ENCODE results near the gene ELK3.
A peak's percentile ranks its signal among the peaks of the same experiment; 100 is the strongest.
"Not testable (repeated sequence)": the region's sequence is repeated elsewhere in the genome, so short reads cannot be mapped to it uniquely, and the experiment has no call there.

Gene ELK3

DNA sequence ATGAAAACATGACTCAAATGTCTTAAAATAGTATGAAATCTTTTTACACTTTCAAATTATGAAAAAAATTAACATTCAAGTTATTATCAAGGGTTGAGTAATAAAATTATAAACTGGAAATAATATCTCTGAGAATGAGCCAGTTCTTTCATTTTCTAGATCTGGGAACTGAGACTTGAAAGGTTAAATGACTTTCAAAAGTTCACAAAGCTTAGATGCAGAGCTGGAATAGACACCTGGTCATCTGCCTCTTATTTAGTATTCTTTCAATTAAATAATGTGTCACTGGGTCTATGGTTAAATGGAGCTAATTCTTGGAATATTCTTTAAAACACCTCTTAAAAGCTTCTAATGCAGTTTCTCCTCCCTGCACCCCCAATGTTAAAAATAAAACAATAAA, 119.4 kb downstream of the ELK3 start:
- Histone ChIP-seq H3K9ac (ENCODE audit: low read depth, low read length) (no peak overlapping the region), H4K20me1 (ENCODE audit: insufficient read depth, low read length) (peaks cover 8% of the 10 kb centered on the region; the same call in 1 of the 2 replicates), H3K9me3 (ENCODE audit: insufficient read depth, low read length, severe bottlenecking) (no peaks in the 10 kb centered on the region), H3K4me3 (ENCODE audit: low read depth in 1 of 2, low read length in 2 of 2) (no peak overlapping the region), H3K27ac (ENCODE audit: low read length) (no peak overlapping the region), H3K79me2 (ENCODE audit: insufficient read depth, low read length) (peaks cover 70% of the 10 kb centered on the region), H2AFZ (ENCODE audit: low read depth, low read length) (no peak overlapping the region), H3K27me3 (ENCODE audit: insufficient read depth, low read length, poor library complexity) (no peaks in the 10 kb centered on the region), H3K4me1 (ENCODE audit: insufficient read depth, low read length) (peaks cover 7% of the 10 kb centered on the region), H3K4me2 (ENCODE audit: insufficient read depth, low read length) (no peak overlapping the region), H3K36me3 (ENCODE audit: insufficient read depth, low read length) (peaks cover 40% of the 10 kb centered on the region; the same call in 1 of the 2 replicates)
- no peak for ATAC-seq (ENCODE audit: insufficient read depth, low read depth)
- DNase-seq, result no peak
- TF ChIP-seq, protein P1, sequence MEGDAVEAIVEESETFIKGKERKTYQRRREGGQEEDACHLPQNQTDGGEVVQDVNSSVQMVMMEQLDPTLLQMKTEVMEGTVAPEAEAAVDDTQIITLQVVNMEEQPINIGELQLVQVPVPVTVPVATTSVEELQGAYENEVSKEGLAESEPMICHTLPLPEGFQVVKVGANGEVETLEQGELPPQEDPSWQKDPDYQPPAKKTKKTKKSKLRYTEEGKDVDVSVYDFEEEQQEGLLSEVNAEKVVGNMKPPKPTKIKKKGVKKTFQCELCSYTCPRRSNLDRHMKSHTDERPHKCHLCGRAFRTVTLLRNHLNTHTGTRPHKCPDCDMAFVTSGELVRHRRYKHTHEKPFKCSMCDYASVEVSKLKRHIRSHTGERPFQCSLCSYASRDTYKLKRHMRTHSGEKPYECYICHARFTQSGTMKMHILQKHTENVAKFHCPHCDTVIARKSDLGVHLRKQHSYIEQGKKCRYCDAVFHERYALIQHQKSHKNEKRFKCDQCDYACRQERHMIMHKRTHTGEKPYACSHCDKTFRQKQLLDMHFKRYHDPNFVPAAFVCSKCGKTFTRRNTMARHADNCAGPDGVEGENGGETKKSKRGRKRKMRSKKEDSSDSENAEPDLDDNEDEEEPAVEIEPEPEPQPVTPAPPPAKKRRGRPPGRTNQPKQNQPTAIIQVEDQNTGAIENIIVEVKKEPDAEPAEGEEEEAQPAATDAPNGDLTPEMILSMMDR (IDR thresholded peaks at IDR 0.05; ENCODE audit: borderline replicate concordance, extremely low read depth, low read length, poor library complexity, severe bottlenecking), result no peak
- TF ChIP-seq EZH2 (IDR thresholded peaks at IDR 0.05; ENCODE audit: borderline replicate concordance, low read depth, low read length, severe bottlenecking), result no peak

DNA sequence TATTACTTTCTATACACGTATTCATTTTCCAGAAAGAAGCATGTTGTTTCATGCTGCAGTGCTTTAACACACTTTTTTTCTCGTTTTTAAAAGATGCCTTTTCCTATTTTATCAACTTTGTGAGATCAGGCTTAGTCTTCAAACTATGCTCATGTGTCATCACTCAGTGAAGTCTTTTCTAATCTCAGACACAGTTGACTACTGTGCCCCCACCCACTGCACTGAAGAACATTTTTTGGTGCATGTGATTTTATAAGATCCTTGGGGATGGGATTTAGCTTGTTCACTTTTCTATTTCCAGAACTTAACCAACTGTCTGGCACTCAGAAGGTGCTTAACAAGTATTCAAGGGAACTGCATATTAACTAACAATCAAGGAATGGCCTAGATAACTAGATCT, 120.5 kb downstream of the ELK3 start:
- ATAC-seq (ENCODE audit: insufficient read depth, low read depth) (no peak), DNase-seq (no peak)
- H3K27me3 ChIP-seq (ENCODE audit: insufficient read depth, low read length, poor library complexity), result no peaks in the 10 kb centered on the region
- H4K20me1 ChIP-seq (ENCODE audit: insufficient read depth, low read length), result peaks cover 7% of the 10 kb centered on the region; the same call in 1 of the 2 replicates
- H3K27ac ChIP-seq (ENCODE audit: low read length), result no peak overlapping the region
- peaks cover 59% of the 10 kb centered on the region for H3K79me2 ChIP-seq (ENCODE audit: insufficient read depth, low read length)
- H3K36me3 ChIP-seq (ENCODE audit: insufficient read depth, low read length), result peaks cover 32% of the 10 kb centered on the region; the same call in 1 of the 2 replicates
- H3K4me2 ChIP-seq (ENCODE audit: insufficient read depth, low read length), result no peak overlapping the region
- no peaks in the 10 kb centered on the region for H3K9me3 ChIP-seq (ENCODE audit: insufficient read depth, low read length, severe bottlenecking)
- no peak overlapping the region for H2AFZ ChIP-seq (ENCODE audit: low read depth, low read length)
- no peak overlapping the region; the same call in 1 of the 2 replicates for H3K9ac ChIP-seq (ENCODE audit: low read depth, low read length)
- H3K4me1 ChIP-seq (ENCODE audit: insufficient read depth, low read length), result peaks cover 7% of the 10 kb centered on the region
- no peak for TF ChIP-seq EZH2 (IDR thresholded peaks at IDR 0.05; ENCODE audit: borderline replicate concordance, low read depth, low read length, severe bottlenecking)
- TF ChIP-seq, protein P1 (IDR thresholded peaks at IDR 0.05; ENCODE audit: borderline replicate concordance, extremely low read depth, low read length, poor library complexity, severe bottlenecking), result no peak
- no peak overlapping the region for H3K4me3 ChIP-seq (ENCODE audit: low read depth in 1 of 2, low read length in 2 of 2)

DNA sequence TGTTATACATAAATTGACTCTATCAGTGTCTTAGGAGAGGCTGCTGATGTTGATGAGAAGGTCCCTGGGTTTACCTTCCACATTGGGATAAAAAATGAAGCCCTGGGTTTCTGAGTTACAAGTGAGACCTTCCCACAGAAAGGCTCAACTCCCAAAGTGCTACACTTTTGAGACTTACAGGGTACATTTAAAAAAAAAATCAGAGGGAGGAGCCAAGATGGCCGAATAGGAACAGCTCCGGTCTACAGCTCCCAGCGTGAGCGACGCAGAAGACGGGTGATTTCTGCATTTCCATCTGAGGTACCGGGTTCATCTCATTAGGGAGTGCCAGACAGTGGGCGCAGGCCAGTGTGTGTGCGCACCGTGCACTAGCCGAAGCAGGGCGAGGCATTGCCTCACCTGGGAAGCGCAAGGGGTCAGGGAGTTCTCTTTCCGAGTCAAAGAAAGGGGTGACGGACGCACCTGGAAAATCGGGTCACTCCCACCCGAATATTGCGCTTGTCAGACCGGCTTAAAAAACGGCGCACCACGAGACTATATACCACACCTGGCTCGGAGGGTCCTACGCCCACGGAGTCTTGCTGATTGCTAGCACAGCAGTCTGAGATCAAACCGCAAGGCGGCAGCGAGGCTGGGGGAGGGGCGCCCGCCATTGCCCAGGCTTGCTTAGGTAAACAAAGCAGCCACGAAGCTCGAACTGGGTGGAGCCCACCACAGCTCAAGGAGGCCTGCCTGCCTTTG, 121.7 kb downstream of the ELK3 start:
- Histone ChIP-seq H3K4me2 (ENCODE audit: insufficient read depth, low read length) (peak overlapping the region; percentile 67), H2AFZ (ENCODE audit: low read depth, low read length) (peak overlapping the region; percentile 59), H3K4me3 (ENCODE audit: low read depth in 1 of 2, low read length in 2 of 2) (peak overlapping the region; percentile 10 to 54; a peak in 3 of 4 replicates), H3K9ac (ENCODE audit: low read depth, low read length) (peak overlapping the region; percentile 50), H3K36me3 (ENCODE audit: insufficient read depth, low read length) (peaks cover 23% of the 10 kb centered on the region; the same call in 1 of the 2 replicates), H3K79me2 (ENCODE audit: insufficient read depth, low read length) (peaks cover 51% of the 10 kb centered on the region), H3K27ac (ENCODE audit: low read length) (peak overlapping the region; percentile 75)
- H3K9me3 ChIP-seq (ENCODE audit: insufficient read depth, low read length, severe bottlenecking); H3K4me1 ChIP-seq (ENCODE audit: insufficient read depth, low read length); H4K20me1 ChIP-seq (ENCODE audit: insufficient read depth, low read length); H3K27me3 ChIP-seq (ENCODE audit: insufficient read depth, low read length, poor library complexity): not testable (repeated sequence)
- ATAC-seq (ENCODE audit: insufficient read depth, low read depth) (peak; percentile 81), DNase-seq (peak; percentile 77)

DNA sequence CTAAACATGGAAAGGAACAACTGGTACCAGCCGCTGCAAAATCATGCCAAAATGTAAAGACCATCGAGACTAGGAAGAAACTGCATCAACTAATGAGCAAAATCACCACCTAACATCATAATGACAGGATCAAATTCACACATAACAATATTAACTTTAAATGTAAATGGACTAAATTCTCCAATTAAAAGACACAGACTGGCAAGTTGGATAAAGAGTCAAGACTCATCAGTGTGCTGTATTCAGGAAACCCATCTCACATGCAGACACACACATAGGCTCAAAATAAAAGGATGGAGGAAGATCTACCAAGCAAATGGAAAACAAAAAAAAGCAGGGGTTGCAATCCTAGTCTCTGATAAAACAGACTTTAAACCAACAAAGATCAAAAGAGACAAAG, 123.6 kb downstream of the ELK3 start:
- not testable (repeated sequence) for DNase-seq; H3K9ac ChIP-seq (ENCODE audit: low read depth, low read length); H3K4me2 ChIP-seq (ENCODE audit: insufficient read depth, low read length); H2AFZ ChIP-seq (ENCODE audit: low read depth, low read length); H3K9me3 ChIP-seq (ENCODE audit: insufficient read depth, low read length, severe bottlenecking); H3K4me1 ChIP-seq (ENCODE audit: insufficient read depth, low read length); H3K27me3 ChIP-seq (ENCODE audit: insufficient read depth, low read length, poor library complexity); H3K27ac ChIP-seq (ENCODE audit: low read length); H4K20me1 ChIP-seq (ENCODE audit: insufficient read depth, low read length); ATAC-seq (ENCODE audit: insufficient read depth, low read depth); H3K4me3 ChIP-seq (ENCODE audit: low read depth in 1 of 2, low read length in 2 of 2)
- peaks cover 43% of the 10 kb centered on the region for H3K79me2 ChIP-seq (ENCODE audit: insufficient read depth, low read length)
- peaks cover 24% of the 10 kb centered on the region for H3K36me3 ChIP-seq (ENCODE audit: insufficient read depth, low read length)
